Measurements from ENCODE around the gene SLC39A3. TPM values are rescaled to one million over a fixed set of nuclear protein-coding genes. Genes with fewer than 3 reads are reported as not detected.

SLC39A3 gene, protein sequence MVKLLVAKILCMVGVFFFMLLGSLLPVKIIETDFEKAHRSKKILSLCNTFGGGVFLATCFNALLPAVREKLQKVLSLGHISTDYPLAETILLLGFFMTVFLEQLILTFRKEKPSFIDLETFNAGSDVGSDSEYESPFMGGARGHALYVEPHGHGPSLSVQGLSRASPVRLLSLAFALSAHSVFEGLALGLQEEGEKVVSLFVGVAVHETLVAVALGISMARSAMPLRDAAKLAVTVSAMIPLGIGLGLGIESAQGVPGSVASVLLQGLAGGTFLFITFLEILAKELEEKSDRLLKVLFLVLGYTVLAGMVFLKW
- 15.9 and 21.4 TPM in 2 replicates for total RNA-seq

- peak; percentile 98 to 99 for DNase-seq (ENCODE audit: low read depth in 2 of 2)
Measured at GRCh38 chr19:2739602-2740313, at the start of gene SLC39A3. SLC39A3 (minus strand) TSS chr19:2740017; CDS start chr19:2737257, 2,760 bp downstream.

DNA sequence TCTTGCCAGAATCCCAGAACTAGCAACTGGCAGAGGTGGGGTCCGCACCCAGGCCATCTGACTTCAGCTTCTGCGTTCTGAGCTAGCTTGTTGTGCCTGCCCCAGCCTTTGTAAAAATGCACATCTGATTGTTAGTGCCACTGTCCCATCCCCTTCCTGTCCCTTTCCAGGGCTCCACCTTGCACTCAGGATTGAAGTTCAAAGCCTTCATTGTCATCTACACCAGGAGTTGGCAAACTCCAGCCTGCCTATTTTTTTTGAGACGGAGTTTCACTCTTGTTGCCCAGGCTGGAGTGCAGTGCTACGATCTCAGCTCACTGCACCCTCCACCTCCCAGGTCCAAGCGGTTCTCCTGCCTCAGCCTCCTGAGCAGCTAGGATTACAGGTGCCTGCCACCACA, 48.4 kb upstream of the SLC39A3 start:
- no peak for DNase-seq (ENCODE audit: low read depth in 2 of 2)

DNA sequence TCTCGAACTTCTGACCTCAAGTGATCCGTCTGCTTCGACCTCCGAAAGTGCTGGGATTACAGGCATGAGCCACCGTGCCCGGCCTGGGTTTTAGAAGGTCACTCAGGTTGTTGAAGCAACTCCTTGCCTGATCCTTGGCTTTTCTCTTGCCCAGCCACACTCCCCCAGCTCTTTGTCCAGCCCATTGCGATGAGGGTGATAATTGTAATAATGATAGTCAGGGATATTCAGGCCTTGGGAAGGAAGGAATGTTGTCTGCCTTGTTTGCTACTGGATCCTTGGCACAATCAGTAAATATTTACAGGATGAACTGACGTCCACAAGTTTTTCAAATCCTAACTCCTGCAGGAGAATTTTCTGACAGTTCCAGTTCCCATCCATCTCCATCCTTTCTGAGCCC, 47.3 kb upstream of the SLC39A3 start:
- no peak for DNase-seq (ENCODE audit: low read depth in 2 of 2)

DNA sequence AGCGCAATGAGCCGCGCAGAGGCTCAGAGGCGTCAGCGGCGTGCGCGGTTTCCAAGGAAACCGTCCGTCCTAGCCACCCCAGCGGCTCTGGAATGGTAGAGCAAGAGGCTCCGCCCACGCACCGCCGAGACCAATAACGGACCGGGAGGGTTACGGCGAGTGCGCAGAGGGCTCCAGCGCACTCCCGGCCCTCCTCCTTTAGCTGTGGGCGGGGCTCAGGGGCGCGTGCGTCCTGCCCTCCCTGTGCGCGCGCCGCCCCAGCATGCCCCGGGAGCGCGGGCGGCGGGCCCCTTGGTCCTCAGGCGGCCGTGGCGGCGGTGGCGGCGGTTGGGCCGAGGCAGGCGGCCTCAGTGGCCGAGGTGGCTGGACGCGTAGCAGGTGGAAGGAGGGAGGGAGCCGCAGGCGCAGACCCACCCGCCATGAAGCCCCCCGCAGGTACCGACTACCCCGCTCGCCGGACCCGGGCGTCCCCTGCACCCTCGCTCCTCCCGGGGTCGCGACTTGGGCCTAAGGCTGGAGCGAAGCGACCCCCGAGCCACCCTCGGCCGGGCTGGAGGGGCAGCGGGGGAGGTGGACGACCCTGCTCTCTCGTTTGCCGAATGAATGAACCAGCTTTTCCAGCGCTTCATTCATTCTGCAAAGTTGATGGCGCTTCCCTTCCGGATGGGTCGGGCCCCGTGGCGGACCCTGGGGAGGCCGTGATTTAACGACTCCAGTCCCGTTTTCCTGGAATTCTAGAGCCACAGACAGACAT, 45.6 kb upstream of the SLC39A3 start, which contains the start of gene THOP1:
THOP1 (plus strand) TSS at position 260 of the 754 bp plus-strand sequence; CDS start at position 420, 160 bp downstream.
- DNase-seq (ENCODE audit: low read depth in 2 of 2) = peak; percentile 99

DNA sequence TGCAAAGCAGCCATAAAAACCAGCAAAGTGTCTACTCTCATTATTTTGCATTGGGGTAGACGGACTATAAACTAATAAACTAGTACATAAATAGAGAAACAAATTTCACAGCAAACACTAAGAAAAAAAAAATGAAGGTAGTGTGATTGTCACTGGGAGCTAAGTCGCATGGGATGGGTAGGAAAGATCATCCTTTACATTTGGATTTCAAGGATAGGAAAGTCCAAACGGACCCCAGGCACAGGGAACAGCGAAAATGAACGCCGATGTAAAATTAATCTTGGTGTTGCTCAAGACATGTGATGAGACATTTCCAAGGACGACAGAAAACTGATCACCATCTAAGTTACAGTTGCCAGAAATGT, 43.9 kb upstream of the SLC39A3 start:
- DNase-seq (ENCODE audit: low read depth in 2 of 2) = no peak

DNA sequence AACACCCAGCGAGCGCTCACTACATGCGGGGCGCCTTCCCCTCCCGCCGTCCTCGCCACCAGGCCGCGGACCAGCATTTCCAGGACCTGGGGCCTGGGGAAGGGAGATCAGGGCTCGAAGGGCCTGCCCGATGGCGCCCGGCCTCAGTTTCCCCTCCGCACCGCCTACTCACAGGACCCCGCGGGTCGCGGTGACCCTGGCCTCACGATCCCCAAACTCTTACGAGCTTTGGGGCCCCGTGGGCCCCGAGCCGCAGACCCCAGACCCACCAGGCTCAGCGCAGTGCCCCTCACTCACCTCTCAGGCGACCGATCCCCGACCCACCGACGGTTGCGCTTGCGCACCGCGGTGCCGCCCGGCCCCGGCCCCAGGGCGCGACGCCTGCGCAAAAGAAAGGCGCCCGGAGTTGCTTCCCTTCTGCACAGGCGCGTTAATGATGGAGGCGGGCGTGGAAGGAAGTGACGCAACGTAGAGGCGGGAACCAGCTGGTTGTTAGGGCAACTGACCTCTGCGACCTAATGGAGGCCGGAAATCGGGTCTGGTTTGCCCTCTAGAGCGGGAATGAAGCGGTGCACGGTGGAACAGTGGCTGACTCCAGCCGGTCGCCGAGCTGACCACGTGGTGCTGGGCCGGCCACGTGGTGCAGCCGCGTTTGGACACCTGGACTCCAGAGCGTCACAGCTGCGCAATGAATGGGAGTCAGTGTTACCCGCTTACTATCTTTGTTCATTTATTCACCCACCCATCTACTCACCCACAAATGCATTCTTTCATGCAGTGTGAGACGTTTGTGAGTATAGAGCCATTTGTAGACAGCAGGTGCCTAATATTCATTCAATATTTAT, 43.3 kb upstream of the SLC39A3 start, which contains the start of gene SGTA:
SGTA (minus strand) TSS at position 338 of the 845 bp plus-strand sequence. CDS start 14,205 bp downstream, outside the sequence.
- peak; percentile 99 to 100 for DNase-seq (ENCODE audit: low read depth in 2 of 2)

GRCh38 chr19:2782329-2782935, 42.6 kb upstream of the SLC39A3 start:
- peak in 1 of 2 donors; percentile 9 for DNase-seq (ENCODE audit: low read depth in 2 of 2)

GRCh38 chr19:2780284-2780683, 40.5 kb upstream of the SLC39A3 start:
- no peak for DNase-seq (ENCODE audit: low read depth in 2 of 2)

GRCh38 chr19:2779121-2779740, 39.4 kb upstream of the SLC39A3 start:
- DNase-seq (ENCODE audit: low read depth in 2 of 2) = no peak

DNA sequence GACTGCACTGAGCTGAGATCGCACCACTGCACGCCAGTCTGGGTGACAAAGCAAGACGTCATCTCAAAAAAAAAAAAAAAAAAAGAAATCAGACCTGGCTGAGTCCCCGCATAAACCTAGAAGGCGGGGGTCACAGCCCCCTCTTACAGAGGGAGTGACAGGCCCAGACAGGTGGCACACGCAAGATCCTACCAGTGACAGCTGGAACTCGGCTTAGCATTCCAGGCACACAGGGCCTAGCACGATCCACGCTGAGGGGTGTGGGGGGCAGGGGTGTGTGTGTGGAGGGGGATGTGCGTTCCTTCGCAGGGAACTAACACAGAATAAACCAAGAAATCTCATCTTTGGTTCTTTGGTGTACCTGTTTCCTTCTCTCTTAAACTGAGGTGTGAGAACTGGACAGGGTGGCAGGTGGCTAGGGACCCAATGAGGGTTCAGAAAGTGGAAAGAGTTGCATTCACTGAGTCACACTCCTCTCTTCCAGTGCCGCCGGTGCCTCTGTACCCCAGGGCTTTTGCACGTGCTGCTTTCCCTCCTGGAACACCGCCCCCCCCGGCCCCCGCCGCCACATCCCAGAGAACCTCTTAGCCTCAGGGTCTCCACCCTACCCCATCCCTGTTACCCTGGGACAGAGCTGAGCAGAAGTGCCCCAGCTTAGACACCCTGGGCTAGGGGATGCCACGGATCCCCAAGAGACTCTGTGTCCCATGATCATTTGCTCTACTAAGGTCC, 38.3 kb upstream of the SLC39A3 start:
- no peak for DNase-seq (ENCODE audit: low read depth in 2 of 2)

- DNase-seq (ENCODE audit: low read depth in 2 of 2) = peak; percentile 86 to 92
Measured at GRCh38 chr19:2775556-2776430, 36.0 kb upstream of the SLC39A3 start.

DNA sequence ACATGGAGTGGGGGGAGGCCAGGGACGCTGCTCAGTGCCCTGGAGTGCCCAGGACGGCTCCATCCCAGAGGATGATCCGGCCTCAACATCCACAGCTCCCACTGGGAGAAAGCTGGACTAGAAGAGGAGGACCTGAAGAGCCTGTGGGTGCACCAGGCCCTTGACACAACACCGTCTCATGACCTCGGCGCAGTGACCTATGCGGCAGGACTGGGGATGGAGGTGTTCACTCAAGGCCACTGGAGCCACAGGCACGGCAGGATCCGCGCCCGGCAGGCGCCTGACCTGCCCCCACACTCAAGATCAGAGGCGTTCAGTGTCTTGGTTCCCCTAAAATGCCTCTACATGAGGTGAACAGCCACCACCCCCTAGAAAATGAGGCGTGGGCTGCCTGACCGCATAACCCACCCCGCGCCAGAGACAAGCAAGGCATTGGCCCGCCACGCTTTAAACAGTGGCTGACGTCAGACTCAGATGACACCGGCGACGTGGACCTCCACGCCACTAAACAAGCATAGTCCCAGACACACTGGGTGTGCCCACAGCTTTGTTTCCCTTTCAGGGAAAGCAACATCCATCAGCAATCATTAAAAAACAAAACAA, 35.2 kb upstream of the SLC39A3 start:
- DNase-seq (ENCODE audit: low read depth in 2 of 2) = peak; percentile 51 to 76

GRCh38 chr19:2774083-2774679, 34.4 kb upstream of the SLC39A3 start:
- DNase-seq (ENCODE audit: low read depth in 2 of 2) = no peak

DNA sequence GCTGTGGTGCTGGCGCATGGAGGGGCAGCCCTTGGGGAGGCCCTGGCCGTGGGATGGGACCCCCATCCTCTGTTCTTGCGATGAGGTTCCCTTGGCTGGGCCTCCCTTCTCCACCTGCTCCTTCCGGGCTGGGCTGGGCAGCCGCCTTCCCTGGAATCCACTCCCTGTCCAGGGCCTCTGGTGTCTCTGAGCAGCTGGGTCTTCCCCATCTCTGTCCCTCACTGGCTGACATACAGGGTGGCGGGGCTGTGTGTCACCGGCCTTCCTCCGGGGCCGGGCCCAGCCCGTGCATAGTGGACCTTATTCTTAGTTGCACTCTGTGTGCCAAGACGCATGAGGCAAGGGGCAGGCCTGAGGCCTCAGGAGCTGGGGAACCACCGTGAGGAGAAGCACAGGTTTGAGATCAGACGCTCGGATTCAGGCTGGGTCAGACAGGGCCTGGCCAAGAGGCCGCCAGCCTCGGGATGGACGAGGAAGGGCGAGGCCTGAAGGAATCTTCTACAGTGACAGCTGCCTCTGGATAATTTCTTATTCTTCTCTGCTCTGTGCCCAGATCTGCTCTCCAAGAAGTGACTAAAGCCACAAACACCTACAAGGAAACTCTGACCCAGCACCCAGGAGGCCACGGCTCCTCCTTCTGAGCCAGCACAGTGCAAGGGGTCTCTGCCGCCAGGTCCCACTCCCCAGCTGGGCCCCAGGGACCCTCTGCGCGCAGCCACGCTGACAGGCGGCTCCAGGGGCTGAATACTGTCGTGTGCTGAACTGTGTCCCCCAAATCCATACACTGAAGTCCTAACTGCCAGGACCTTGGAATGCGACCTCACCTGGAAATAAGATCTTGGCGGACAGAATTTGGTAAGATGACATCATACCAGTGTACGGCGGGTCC, 32.2 kb upstream of the SLC39A3 start:
- no peak for DNase-seq (ENCODE audit: low read depth in 2 of 2)

DNA sequence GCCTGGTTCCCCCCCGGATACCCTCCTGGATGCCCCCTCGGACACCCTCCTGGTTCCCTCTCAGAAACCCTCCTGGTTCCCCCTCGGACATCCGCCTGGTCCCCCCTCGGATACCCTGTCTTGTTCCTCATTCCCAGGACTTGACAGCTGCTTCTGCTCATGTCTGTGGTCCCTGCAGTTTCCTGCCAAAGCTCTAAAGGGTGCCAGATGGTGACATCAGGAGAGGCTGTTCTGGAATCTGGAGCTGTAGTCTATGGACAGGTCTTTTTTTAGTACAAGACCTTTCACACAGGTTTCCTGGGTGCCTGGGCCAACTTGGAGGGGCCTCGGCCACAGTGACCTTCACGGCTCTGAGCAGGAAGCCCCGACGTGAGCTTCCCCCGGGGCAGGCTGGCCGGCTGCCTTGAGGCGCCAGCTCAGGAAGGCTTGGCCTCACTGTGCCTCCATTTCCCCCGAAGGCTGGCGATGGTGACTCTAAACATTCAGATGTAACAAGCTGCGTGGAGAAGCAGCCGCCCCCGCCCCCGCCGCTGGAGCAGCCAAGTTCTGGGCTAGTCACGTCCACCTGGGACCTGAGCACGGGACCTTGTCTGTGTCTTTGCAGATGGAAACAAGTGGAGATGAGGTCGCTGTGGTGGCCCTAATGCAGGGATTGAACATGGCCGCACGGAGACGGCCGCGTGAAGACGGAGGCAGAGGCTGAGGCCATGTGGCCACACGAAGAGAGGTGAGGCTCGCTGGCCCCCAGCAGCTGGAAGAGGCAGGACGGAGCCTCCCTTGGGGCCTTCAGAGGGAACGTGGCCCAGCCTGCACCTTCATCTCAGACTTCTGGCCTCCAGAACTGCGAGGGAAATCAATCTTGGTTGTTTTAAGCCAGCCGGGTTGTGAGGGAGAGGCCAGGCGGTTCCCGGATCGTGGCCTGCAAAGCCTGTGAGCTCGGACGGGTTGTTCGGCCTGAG, 30.5 kb upstream of the SLC39A3 start:
- DNase-seq (ENCODE audit: low read depth in 2 of 2) = no peak
